GM12878 (cell line): ENCODE results near the gene SERINC5.

Experiments
- CREM ChIP-seq: IDR thresholded peaks from 2 replicates; pipeline ENCODE4 v1.6.1; 2014; ENCODE audit warnings: antibody characterized with exemption, low read depth
- EGR1 ChIP-seq, 2 experiments: IDR thresholded peaks; 1 replicate in 1 of 2; 2 replicates in 1 of 2; pipeline ENCODE4 v1.6.1; 2011 to 2012; ENCODE audit warnings: low read depth in 2 of 2, low read length in 2 of 2, borderline replicate concordance in 1 of 2, mild to moderate bottlenecking in 1 of 2, moderate library complexity in 1 of 2
- EP300 ChIP-seq, 2 experiments: fragments of 150-350 bp in 1 of 2; IDR thresholded peaks; 2 replicates each; pipeline ENCODE4 v1.6.1; 2011 to 2012; ENCODE audit warnings: low read depth in 2 of 2, low read length in 2 of 2, borderline replicate concordance in 1 of 2, improper control_type of control experiment in 1 of 2, inconsistent platforms in 1 of 2; ENCODE audit not compliant: control insufficient read depth in 1 of 2
- EZH2 ChIP-seq: IDR thresholded peaks from 2 replicates; pipeline ENCODE4 v1.6.1; 2012; ENCODE audit warnings: low read depth, mild to moderate bottlenecking, control low read depth, inconsistent platforms, low read length, borderline replicate concordance; ENCODE audit not compliant: control insufficient read depth
- FOXM1 ChIP-seq: IDR thresholded peaks from 2 replicates; pipeline ENCODE4 v1.6.1; 2012; ENCODE audit warnings: low read depth, mild to moderate bottlenecking, inconsistent platforms, low read length, moderate library complexity
- POLR2A ChIP-seq: IDR thresholded peaks from 2 replicates; pipeline ENCODE4 v1.6.1; 2011; ENCODE audit warnings: low read depth, mild to moderate bottlenecking, low read length
- POU2F2 ChIP-seq: IDR thresholded peaks from 3 replicates; pipeline ENCODE4 v1.6.1; 2011; ENCODE audit warnings: low read depth, mild to moderate bottlenecking, low read length, borderline replicate concordance
- RCOR1 ChIP-seq: conservative IDR thresholded peaks from 2 replicates; pipeline ENCODE4 v1.6.1; 2012; ENCODE audit warnings: low read depth, low read length, improper control_type of control experiment
- TF ChIP-seq, protein P1 (sequence below), 3 experiments: IDR thresholded peaks in 2 of 3; conservative IDR thresholded peaks in 1 of 3; 2 replicates each; pipeline ENCODE4 v1.5.1; 2011; ENCODE audit warnings: low read depth in 3 of 3, low read length in 3 of 3, mild to moderate bottlenecking in 3 of 3, control low read depth in 2 of 3, moderate library complexity in 2 of 3, inconsistent platforms in 1 of 3, mixed read lengths in 1 of 3; ENCODE audit not compliant: control insufficient read depth in 2 of 3, insufficient read depth in 1 of 3; ENCODE audit errors: extremely low read depth in 1 of 3
- TF ChIP-seq, protein P2 (sequence below): IDR thresholded peaks from 2 replicates; pipeline ENCODE4 v1.6.1; 2012; ENCODE audit warnings: mild to moderate bottlenecking, low read depth, low read length
- TF ChIP-seq, protein P3 (sequence below): IDR thresholded peaks from 2 replicates; pipeline ENCODE4 v1.6.1; 2012; ENCODE audit warnings: low read depth, low read length, improper control_type of control experiment

DNA sequence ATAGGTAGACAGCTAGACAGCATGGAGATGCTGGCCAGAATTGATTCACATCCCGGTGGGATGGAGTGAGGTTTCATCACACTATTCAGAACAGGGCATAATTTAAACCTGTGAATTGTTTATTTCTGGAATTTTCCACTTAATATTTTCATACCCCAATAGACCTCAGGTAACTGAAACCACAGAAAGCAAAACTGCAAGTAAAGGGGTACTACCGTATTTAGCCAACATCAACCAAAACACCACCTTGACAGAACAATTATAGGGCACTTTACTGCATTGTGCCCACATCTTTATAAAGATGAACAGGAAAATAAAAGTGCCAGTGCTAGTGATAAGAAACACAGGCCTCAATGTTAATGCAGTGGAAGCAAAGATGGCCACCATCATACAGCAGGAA, 7.5 kb downstream of the SERINC5 start:
- TF ChIP-seq RCOR1 (no peak), EZH2 (no peak), POLR2A (no peak), EP300 (IDR thresholded peaks at IDR 0.05; ENCODE audit: borderline replicate concordance in 1 of 2, control insufficient read depth in 1 of 2, low read depth in 2 of 2, low read length in 2 of 2) (no peak), POU2F2 (no peak), FOXM1 (no peak), EGR1 (IDR thresholded peaks at IDR 0.05; ENCODE audit: borderline replicate concordance in 1 of 2, low read depth in 2 of 2, low read length in 2 of 2) (no peak), CREM (no peak)
- TF ChIP-seq, protein P1, sequence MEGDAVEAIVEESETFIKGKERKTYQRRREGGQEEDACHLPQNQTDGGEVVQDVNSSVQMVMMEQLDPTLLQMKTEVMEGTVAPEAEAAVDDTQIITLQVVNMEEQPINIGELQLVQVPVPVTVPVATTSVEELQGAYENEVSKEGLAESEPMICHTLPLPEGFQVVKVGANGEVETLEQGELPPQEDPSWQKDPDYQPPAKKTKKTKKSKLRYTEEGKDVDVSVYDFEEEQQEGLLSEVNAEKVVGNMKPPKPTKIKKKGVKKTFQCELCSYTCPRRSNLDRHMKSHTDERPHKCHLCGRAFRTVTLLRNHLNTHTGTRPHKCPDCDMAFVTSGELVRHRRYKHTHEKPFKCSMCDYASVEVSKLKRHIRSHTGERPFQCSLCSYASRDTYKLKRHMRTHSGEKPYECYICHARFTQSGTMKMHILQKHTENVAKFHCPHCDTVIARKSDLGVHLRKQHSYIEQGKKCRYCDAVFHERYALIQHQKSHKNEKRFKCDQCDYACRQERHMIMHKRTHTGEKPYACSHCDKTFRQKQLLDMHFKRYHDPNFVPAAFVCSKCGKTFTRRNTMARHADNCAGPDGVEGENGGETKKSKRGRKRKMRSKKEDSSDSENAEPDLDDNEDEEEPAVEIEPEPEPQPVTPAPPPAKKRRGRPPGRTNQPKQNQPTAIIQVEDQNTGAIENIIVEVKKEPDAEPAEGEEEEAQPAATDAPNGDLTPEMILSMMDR (IDR thresholded peaks at IDR 0.05 in 2 of 3, conservative IDR thresholded peaks at IDR 0.05 in 1 of 3; ENCODE audit: control insufficient read depth in 2 of 3, extremely low read depth in 1 of 3, insufficient read depth in 1 of 3, low read depth in 3 of 3, low read length in 3 of 3) = no peak
- TF ChIP-seq, protein P2, sequence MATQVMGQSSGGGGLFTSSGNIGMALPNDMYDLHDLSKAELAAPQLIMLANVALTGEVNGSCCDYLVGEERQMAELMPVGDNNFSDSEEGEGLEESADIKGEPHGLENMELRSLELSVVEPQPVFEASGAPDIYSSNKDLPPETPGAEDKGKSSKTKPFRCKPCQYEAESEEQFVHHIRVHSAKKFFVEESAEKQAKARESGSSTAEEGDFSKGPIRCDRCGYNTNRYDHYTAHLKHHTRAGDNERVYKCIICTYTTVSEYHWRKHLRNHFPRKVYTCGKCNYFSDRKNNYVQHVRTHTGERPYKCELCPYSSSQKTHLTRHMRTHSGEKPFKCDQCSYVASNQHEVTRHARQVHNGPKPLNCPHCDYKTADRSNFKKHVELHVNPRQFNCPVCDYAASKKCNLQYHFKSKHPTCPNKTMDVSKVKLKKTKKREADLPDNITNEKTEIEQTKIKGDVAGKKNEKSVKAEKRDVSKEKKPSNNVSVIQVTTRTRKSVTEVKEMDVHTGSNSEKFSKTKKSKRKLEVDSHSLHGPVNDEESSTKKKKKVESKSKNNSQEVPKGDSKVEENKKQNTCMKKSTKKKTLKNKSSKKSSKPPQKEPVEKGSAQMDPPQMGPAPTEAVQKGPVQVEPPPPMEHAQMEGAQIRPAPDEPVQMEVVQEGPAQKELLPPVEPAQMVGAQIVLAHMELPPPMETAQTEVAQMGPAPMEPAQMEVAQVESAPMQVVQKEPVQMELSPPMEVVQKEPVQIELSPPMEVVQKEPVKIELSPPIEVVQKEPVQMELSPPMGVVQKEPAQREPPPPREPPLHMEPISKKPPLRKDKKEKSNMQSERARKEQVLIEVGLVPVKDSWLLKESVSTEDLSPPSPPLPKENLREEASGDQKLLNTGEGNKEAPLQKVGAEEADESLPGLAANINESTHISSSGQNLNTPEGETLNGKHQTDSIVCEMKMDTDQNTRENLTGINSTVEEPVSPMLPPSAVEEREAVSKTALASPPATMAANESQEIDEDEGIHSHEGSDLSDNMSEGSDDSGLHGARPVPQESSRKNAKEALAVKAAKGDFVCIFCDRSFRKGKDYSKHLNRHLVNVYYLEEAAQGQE = no peak
- TF ChIP-seq, protein P3, sequence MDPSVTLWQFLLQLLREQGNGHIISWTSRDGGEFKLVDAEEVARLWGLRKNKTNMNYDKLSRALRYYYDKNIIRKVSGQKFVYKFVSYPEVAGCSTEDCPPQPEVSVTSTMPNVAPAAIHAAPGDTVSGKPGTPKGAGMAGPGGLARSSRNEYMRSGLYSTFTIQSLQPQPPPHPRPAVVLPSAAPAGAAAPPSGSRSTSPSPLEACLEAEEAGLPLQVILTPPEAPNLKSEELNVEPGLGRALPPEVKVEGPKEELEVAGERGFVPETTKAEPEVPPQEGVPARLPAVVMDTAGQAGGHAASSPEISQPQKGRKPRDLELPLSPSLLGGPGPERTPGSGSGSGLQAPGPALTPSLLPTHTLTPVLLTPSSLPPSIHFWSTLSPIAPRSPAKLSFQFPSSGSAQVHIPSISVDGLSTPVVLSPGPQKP = no peak
